RWPE1 (cell line): ENCODE data around the gene PLCL1.

ENCODE experiments used
- CTCF ChIA-PET: fragments of 350-600 bp; sonication (Branson Sonifier 250); formaldehyde crosslinking; extraction: SDS; loops from one replicate; lab custom pipeline; 2021; lab: Yijun Ruan, JAX
- POLR2A ChIA-PET: fragments of 400-600 bp; formaldehyde crosslinking; extraction: SDS; loops from one replicate; lab custom pipeline; 2020; ENCODE audit warnings: antibody characterized with exemption; ENCODE audit not compliant: low non-redundant PET; lab: Yijun Ruan, JAX
- DNase-seq: peaks from one replicate; pipeline ENCODE4 v3.0.0; 2012; ENCODE audit warnings: low spot score
- H3K27ac ChIP-seq: fragments of 450-650 bp; 2 replicates; pipeline ENCODE4 v1.5.1; 2017
- TF ChIP-seq, protein P1 (sequence below): fragments of 450-650 bp; conservative IDR thresholded peaks from 2 replicates; pipeline ENCODE4 v1.5.1; 2017; ENCODE audit warnings: low read depth, mild to moderate bottlenecking

PLCL1 gene

GRCh38 chr2:197893403-197894177 lies 89.2 kb downstream of the PLCL1 start:
- ChIA-PET POLR2A (no interaction called here), CTCF (no interaction called here)
- no peak for DNase-seq
- H3K27ac ChIP-seq: no peak overlapping the region
- TF ChIP-seq, protein P1, sequence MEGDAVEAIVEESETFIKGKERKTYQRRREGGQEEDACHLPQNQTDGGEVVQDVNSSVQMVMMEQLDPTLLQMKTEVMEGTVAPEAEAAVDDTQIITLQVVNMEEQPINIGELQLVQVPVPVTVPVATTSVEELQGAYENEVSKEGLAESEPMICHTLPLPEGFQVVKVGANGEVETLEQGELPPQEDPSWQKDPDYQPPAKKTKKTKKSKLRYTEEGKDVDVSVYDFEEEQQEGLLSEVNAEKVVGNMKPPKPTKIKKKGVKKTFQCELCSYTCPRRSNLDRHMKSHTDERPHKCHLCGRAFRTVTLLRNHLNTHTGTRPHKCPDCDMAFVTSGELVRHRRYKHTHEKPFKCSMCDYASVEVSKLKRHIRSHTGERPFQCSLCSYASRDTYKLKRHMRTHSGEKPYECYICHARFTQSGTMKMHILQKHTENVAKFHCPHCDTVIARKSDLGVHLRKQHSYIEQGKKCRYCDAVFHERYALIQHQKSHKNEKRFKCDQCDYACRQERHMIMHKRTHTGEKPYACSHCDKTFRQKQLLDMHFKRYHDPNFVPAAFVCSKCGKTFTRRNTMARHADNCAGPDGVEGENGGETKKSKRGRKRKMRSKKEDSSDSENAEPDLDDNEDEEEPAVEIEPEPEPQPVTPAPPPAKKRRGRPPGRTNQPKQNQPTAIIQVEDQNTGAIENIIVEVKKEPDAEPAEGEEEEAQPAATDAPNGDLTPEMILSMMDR: no peak

GRCh38 chr2:197894751-197895274 lies 90.4 kb downstream of the PLCL1 start:
- no peak for DNase-seq
- ChIA-PET CTCF (no interaction called here), POLR2A (no interaction called here)
- TF ChIP-seq, protein P1: no peak
- no peak overlapping the region for H3K27ac ChIP-seq

DNA sequence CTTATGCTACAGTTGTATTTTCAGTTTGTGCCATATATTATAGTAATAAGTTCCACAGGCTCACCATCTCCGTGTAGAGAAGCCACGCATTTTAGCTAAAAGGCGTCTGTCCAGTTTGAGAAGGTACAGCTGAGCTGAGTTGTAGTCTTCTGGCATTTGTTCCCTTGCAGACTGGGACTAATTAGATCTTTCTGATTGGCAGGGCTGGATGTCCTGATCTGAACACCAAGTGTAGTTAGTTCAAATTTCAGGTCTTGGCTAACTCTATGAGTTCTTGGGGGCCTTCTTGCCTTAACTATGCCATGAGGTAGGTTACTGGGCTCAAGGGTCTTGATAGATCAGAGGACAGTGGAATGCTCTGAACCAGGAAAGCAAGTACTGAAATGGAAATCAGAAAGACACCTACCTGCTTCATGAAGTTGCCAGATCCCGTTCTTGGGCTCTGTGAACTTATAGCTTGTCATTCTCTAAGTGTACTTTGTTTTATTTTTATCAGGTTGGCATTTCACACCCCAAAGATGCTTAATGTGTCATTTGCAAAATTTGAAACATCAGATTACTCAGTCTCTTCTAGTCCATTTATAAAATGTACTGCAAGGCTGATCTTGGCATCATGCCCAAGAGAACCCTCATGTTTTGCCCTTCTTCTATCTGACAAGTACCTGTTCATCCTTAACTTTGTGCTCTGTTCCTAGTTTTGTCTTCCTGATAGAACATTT lies 93.7 kb downstream of the PLCL1 start:
- no peak overlapping the region for H3K27ac ChIP-seq
- POLR2A ChIA-PET: no interaction called here
- CTCF ChIA-PET: no interaction called here
- no peak for DNase-seq
- TF ChIP-seq, protein P1: no peak

GRCh38 chr2:197904446-197904845 lies 100.1 kb downstream of the PLCL1 start:
- no peak for DNase-seq
- H3K27ac ChIP-seq: no peak overlapping the region
- TF ChIP-seq, protein P1: no peak
- POLR2A ChIA-PET: no interaction called here
- CTCF ChIA-PET: no interaction called here

- POLR2A ChIA-PET: no interaction called here
- TF ChIP-seq, protein P1: no peak
- no peak for DNase-seq
- no peak overlapping the region for H3K27ac ChIP-seq
- CTCF ChIA-PET: no interaction called here
Measured at GRCh38 chr2:197908156-197908555, 103.8 kb downstream of the PLCL1 start.

GRCh38 chr2:197908990-197909776 lies 104.8 kb downstream of the PLCL1 start:
- no peak overlapping the region for H3K27ac ChIP-seq
- CTCF ChIA-PET: no interaction called here
- POLR2A ChIA-PET: no interaction called here
- TF ChIP-seq, protein P1: no peak
- no peak for DNase-seq
